ENCODE data around the gene TFAP2D.

Gene TFAP2D

DNA sequence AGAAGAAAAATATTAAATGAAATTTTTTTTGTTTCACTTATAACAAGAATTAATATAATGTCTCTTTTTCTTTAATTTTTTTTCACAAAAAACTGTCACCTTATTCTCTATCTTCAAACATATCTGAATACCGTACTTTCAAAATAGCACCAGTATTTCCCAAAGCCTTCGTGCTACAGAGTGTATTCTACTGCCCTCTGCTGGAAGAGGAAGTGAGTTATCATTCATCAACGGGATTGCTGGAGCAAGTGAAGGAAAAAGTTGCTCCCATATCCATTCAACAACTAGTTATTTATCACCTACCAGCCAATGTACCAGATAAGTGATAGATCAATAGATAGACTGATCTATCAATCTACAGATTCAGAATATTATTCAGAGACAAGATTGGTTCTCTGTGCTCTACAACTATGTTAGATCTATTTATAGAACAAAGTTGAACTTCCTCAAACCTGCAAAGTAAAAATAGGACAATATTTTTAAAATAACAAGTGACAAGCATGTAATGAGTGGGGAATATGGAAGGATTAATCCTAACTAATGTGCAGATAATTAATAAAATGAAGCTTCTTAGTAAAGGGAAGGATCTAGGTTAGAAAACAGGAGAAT lies 78.7 kb downstream of the TFAP2D start:
- H3K4me2 ChIP-seq (ENCODE audit: low read length): no peak overlapping the region
- no peak overlapping the region for H2BK5ac ChIP-seq (ENCODE audit: low read length)
- no peak overlapping the region for H4K8ac ChIP-seq (ENCODE audit: low read depth, low read length)

DNA sequence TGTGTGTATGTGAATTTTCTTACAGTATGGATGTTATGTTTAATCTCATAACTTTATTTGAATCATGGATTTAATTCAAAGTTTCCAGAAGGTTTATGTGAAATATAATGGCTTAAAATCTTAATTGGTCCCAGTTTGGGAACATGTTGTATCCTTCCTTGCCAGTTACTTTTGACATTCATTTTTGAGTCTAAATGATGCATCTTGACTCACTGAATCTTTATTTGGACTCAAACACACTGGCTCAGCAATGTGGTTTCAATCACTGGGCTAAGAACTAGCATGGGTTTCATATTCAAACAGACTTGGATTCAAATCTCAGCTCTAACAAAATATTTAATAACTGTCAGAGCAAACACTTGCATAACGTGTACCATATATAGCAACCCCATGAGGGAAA lies 79.4 kb downstream of the TFAP2D start:
- no peak overlapping the region for H3K23ac ChIP-seq (ENCODE audit: low read length)
- H3K56ac ChIP-seq (ENCODE audit: low read length): no peak overlapping the region
- no peaks in the 10 kb centered on the region for H3K79me2 ChIP-seq (ENCODE audit: control insufficient read depth, insufficient read depth, low read length)
- no peak overlapping the region for H2BK120ac ChIP-seq (ENCODE audit: low read depth, low read length)
- H3K4me1 ChIP-seq (ENCODE audit: control insufficient read depth, low read depth, low read length): no peaks in the 10 kb centered on the region
- H2BK5ac ChIP-seq (ENCODE audit: low read length): no peak overlapping the region
- H3K36me3 ChIP-seq (ENCODE audit: control insufficient read depth, insufficient read depth, low read length): no peaks in the 10 kb centered on the region
- no peak overlapping the region for H4K8ac ChIP-seq (ENCODE audit: low read depth, low read length)
- no peak overlapping the region for H3K9ac ChIP-seq (ENCODE audit: low read length)
- H3K79me1 ChIP-seq (ENCODE audit: low read length): no peaks in the 10 kb centered on the region
- H3K18ac ChIP-seq (ENCODE audit: low read length): no peak overlapping the region
- no peak overlapping the region for H3K4me3 ChIP-seq (ENCODE audit: low read length)
- no peak overlapping the region for H4K5ac ChIP-seq (ENCODE audit: low read length)
- H3K4me2 ChIP-seq (ENCODE audit: low read length): no peak overlapping the region
- no peak overlapping the region for H2AK5ac ChIP-seq (ENCODE audit: low read length)
- H3K27ac ChIP-seq (ENCODE audit: low read depth, low read length): no peak overlapping the region
- no peaks in the 10 kb centered on the region for H3K27me3 ChIP-seq (ENCODE audit: insufficient read depth, low read length, poor library complexity)
- DNase-seq: no peak
- no peak overlapping the region for H2BK15ac ChIP-seq (replicated peaks; ENCODE audit: low read depth)
- WGBS (ENCODE audit: extremely low coverage, insufficient coverage, low lambda C conversion rate): no CpG with 5 or more reads among the region's 1 CpG
- H3K4ac ChIP-seq (ENCODE audit: low read depth, low read length): no peak overlapping the region

More for the DNA sequence above, 78.7 kb downstream of the TFAP2D start:
- Histone ChIP-seq H2BK120ac (ENCODE audit: low read depth, low read length) (no peak overlapping the region), H3K4ac (ENCODE audit: low read depth, low read length) (no peak overlapping the region), H3K27me3 (ENCODE audit: insufficient read depth, low read length, poor library complexity) (no peaks in the 10 kb centered on the region), H3K79me2 (ENCODE audit: control insufficient read depth, insufficient read depth, low read length) (no peaks in the 10 kb centered on the region), H3K4me1 (ENCODE audit: control insufficient read depth, low read depth, low read length) (no peaks in the 10 kb centered on the region), H4K5ac (ENCODE audit: low read length) (no peak overlapping the region), H3K79me1 (ENCODE audit: low read length) (no peaks in the 10 kb centered on the region), H3K27ac (ENCODE audit: low read depth, low read length) (no peak overlapping the region), H3K36me3 (ENCODE audit: control insufficient read depth, insufficient read depth, low read length) (no peaks in the 10 kb centered on the region), H3K9ac (ENCODE audit: low read length) (no peak overlapping the region), H3K4me3 (ENCODE audit: low read length) (no peak overlapping the region), H2AK5ac (ENCODE audit: low read length) (no peak overlapping the region), H3K56ac (ENCODE audit: low read length) (no peak overlapping the region), H3K18ac (ENCODE audit: low read length) (no peak overlapping the region), H2BK15ac (replicated peaks; ENCODE audit: low read depth) (no peak overlapping the region), H3K23ac (ENCODE audit: low read length) (no peak overlapping the region)
- peak; percentile 57 for DNase-seq
- 100% methylated on average over 1 of the region's 3 CpGs for WGBS (ENCODE audit: extremely low coverage, insufficient coverage, low lambda C conversion rate)

DNA sequence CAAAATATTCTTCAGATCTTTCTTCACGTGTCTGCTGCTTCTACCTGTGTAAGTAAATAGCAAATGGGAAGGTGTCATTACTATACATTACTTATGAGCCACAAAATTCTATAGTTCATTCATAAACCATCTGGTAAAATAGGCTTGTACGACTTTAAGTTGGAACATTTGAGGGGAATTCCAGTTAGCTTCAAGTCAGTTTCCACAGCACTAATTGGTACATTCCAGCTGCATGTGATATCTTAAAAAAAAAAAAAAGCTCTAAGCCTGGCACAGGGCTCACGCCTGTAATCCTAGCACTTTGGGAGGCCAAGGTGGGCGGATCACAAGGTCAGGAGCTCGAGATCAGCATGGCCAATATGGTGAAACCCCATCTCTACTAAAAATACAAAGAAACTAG lies 82.2 kb downstream of the TFAP2D start:
- Histone ChIP-seq H3K4me3 (ENCODE audit: low read length) (no peak overlapping the region), H3K79me1 (ENCODE audit: low read length) (no peaks in the 10 kb centered on the region), H3K4me2 (ENCODE audit: low read length) (no peak overlapping the region), H4K5ac (ENCODE audit: low read length) (no peak overlapping the region), H2BK5ac (ENCODE audit: low read length) (no peak overlapping the region), H3K27ac (ENCODE audit: low read depth, low read length) (no peak overlapping the region), H3K56ac (ENCODE audit: low read length) (no peak overlapping the region), H3K23ac (ENCODE audit: low read length) (no peak overlapping the region), H2AK5ac (ENCODE audit: low read length) (no peak overlapping the region), H3K4ac (ENCODE audit: low read depth, low read length) (no peak overlapping the region), H3K36me3 (ENCODE audit: control insufficient read depth, insufficient read depth, low read length) (no peaks in the 10 kb centered on the region), H2BK120ac (ENCODE audit: low read depth, low read length) (no peak overlapping the region), H3K79me2 (ENCODE audit: control insufficient read depth, insufficient read depth, low read length) (no peaks in the 10 kb centered on the region), H3K18ac (ENCODE audit: low read length) (no peak overlapping the region), H3K9ac (ENCODE audit: low read length) (no peak overlapping the region), H3K4me1 (ENCODE audit: control insufficient read depth, low read depth, low read length) (no peaks in the 10 kb centered on the region), H4K8ac (ENCODE audit: low read depth, low read length) (no peak overlapping the region), H2BK15ac (replicated peaks; ENCODE audit: low read depth) (no peak overlapping the region), H3K27me3 (ENCODE audit: insufficient read depth, low read length, poor library complexity) (no peaks in the 10 kb centered on the region)
- DNase-seq: no peak
- no CpG with 5 or more reads among the region's 5 CpGs for WGBS (ENCODE audit: extremely low coverage, insufficient coverage, low lambda C conversion rate)

DNA sequence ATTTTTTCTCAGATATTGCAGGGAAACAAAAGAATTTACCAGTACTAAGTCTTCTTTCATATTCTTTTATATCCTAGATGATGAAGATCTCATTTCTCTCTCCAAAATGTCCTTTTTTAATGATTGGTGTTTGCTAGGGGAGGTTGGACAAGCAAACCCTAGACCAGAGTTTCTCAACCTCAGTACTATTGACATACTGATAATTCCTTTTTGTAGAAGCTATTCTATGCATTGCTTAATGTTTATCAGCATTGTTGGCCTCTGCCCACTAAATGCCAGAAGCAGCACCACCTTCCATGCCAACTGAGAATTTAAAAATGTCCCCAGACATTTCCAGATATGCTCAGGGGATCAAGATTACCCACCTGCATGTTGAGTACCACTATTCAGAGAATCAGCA lies 91.0 kb downstream of the TFAP2D start:
- Histone ChIP-seq H3K4me2 (ENCODE audit: low read length) (no peak overlapping the region), H2AK5ac (ENCODE audit: low read length) (no peak overlapping the region)

DNA sequence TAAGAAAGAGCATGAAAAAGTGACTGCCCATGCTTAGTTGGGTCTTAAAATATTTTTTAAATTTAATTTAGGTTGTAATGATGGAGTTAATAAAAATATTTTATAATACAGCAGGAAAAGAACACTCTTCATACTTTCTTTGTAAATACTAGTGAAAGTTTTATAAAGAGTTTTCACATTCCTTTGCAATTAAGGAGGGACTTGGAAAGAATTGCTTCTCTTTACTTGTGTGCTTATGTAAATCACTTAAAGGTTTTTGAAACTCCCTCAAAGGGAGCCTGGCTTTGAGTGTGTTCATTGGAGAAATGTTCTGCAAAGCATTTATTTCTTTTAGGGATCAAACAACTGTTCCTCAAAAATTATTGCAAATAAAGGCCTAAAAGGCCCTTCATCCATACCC lies 93.7 kb downstream of the TFAP2D start:
- H3K4ac ChIP-seq (ENCODE audit: low read depth, low read length): no peak overlapping the region
- H3K4me2 ChIP-seq (ENCODE audit: low read length): no peak overlapping the region
- no peak overlapping the region for H3K23ac ChIP-seq (ENCODE audit: low read length)
- H2BK15ac ChIP-seq (replicated peaks; ENCODE audit: low read depth): no peak overlapping the region
- no peaks in the 10 kb centered on the region for H3K79me1 ChIP-seq (ENCODE audit: low read length)
- no peak overlapping the region for H2AK5ac ChIP-seq (ENCODE audit: low read length)
- H2BK5ac ChIP-seq (ENCODE audit: low read length): no peak overlapping the region
- no peaks in the 10 kb centered on the region for H3K36me3 ChIP-seq (ENCODE audit: control insufficient read depth, insufficient read depth, low read length)
- no peak overlapping the region for H3K56ac ChIP-seq (ENCODE audit: low read length)
- H3K79me2 ChIP-seq (ENCODE audit: control insufficient read depth, insufficient read depth, low read length): no peaks in the 10 kb centered on the region
- H4K5ac ChIP-seq (ENCODE audit: low read length): no peak overlapping the region
- H2BK120ac ChIP-seq (ENCODE audit: low read depth, low read length): no peak overlapping the region
- H3K9ac ChIP-seq (ENCODE audit: low read length): no peak overlapping the region
- no peaks in the 10 kb centered on the region for H3K4me1 ChIP-seq (ENCODE audit: control insufficient read depth, low read depth, low read length)
- no peak for DNase-seq
- H3K4me3 ChIP-seq (ENCODE audit: low read length): no peak overlapping the region
- H4K8ac ChIP-seq (ENCODE audit: low read depth, low read length): no peak overlapping the region
- H3K18ac ChIP-seq (ENCODE audit: low read length): no peak overlapping the region
- no peak overlapping the region for H3K27ac ChIP-seq (ENCODE audit: low read depth, low read length)
- no peaks in the 10 kb centered on the region for H3K27me3 ChIP-seq (ENCODE audit: insufficient read depth, low read length, poor library complexity)

More for the DNA sequence above, 91.0 kb downstream of the TFAP2D start:
- Histone ChIP-seq H4K8ac (ENCODE audit: low read depth, low read length) (no peak overlapping the region), H3K79me1 (ENCODE audit: low read length) (no peaks in the 10 kb centered on the region), H2BK15ac (replicated peaks; ENCODE audit: low read depth) (no peak overlapping the region), H3K4ac (ENCODE audit: low read depth, low read length) (no peak overlapping the region), H3K79me2 (ENCODE audit: control insufficient read depth, insufficient read depth, low read length) (no peaks in the 10 kb centered on the region), H3K4me3 (ENCODE audit: low read length) (no peak overlapping the region), H3K18ac (ENCODE audit: low read length) (no peak overlapping the region), H3K56ac (ENCODE audit: low read length) (no peak overlapping the region), H3K9ac (ENCODE audit: low read length) (no peak overlapping the region), H2BK120ac (ENCODE audit: low read depth, low read length) (no peak overlapping the region), H4K5ac (ENCODE audit: low read length) (no peak overlapping the region), H3K27me3 (ENCODE audit: insufficient read depth, low read length, poor library complexity) (no peaks in the 10 kb centered on the region), H2BK5ac (ENCODE audit: low read length) (no peak overlapping the region), H3K27ac (ENCODE audit: low read depth, low read length) (no peak overlapping the region), H3K23ac (ENCODE audit: low read length) (no peak overlapping the region), H3K36me3 (ENCODE audit: control insufficient read depth, insufficient read depth, low read length) (no peaks in the 10 kb centered on the region), H3K4me1 (ENCODE audit: control insufficient read depth, low read depth, low read length) (no peaks in the 10 kb centered on the region)
- no peak for DNase-seq

DNA sequence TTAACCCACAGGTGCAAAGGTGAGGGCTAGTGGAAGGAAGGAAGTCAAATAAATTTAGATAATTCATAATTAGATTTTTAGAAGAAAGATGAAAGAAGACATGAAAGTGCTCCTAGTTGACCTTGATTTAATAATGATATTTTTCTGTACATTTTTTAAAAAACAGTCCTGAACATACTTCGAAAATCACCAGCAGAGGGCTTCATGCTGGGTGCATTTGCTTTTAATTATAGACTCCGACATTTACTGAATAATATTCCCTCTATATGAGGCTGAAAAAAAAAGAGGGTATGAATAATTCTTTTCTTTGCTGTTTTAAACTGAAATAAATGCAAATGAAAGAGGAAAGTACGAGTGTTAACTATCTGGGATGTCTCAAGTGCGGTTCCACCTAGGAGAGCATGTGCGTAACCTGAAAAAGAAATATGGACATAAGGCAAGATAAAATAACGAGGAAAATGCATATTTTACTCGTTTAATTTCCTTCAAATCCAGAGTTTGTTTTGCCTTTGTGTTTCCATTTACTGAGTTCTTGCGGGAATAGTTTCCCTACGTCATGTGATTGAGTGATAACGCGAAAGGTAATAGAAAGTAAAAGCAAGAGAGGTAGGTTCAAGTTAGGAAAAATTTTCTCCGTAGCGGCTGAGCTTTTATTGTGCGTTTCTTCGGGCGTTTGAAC lies 102.2 kb downstream of the TFAP2D start:
- H3K4ac ChIP-seq (ENCODE audit: low read depth, low read length): no peak overlapping the region
- H2BK15ac ChIP-seq (replicated peaks; ENCODE audit: low read depth): no peak overlapping the region
- H2BK5ac ChIP-seq (ENCODE audit: low read length): no peak overlapping the region
- no peak overlapping the region for H2BK120ac ChIP-seq (ENCODE audit: low read depth, low read length)
- no peak overlapping the region for H3K56ac ChIP-seq (ENCODE audit: low read length)
- H4K5ac ChIP-seq (ENCODE audit: low read length): no peak overlapping the region
- no peak overlapping the region for H4K8ac ChIP-seq (ENCODE audit: low read depth, low read length)
- H2AK5ac ChIP-seq (ENCODE audit: low read length): no peak overlapping the region
- no peaks in the 10 kb centered on the region for H3K4me1 ChIP-seq (ENCODE audit: control insufficient read depth, low read depth, low read length)
- H3K9ac ChIP-seq (ENCODE audit: low read length): no peak overlapping the region
- no peaks in the 10 kb centered on the region for H3K79me2 ChIP-seq (ENCODE audit: control insufficient read depth, insufficient read depth, low read length)
- no peak overlapping the region for H3K23ac ChIP-seq (ENCODE audit: low read length)
- no CpG with 5 or more reads among the region's 16 CpGs for WGBS (ENCODE audit: extremely low coverage, insufficient coverage, low lambda C conversion rate)
- no peaks in the 10 kb centered on the region for H3K79me1 ChIP-seq (ENCODE audit: low read length)
- H3K18ac ChIP-seq (ENCODE audit: low read length): no peak overlapping the region
- peak overlapping the region; percentile 19 for H3K4me2 ChIP-seq (ENCODE audit: low read length)
- peaks cover 29% of the 10 kb centered on the region for H3K27me3 ChIP-seq (ENCODE audit: insufficient read depth, low read length, poor library complexity)
- no peak for DNase-seq
- no peaks in the 10 kb centered on the region for H3K36me3 ChIP-seq (ENCODE audit: control insufficient read depth, insufficient read depth, low read length)
- no peak overlapping the region for H3K4me3 ChIP-seq (ENCODE audit: low read length)
- H3K27ac ChIP-seq (ENCODE audit: low read depth, low read length): no peak overlapping the region

All from mesendoderm (in vitro differentiated cells).